GM23338 (cell line): ENCODE data around the gene LCA5. TPM values are rescaled to one million over a fixed set of nuclear protein-coding genes. Genes with fewer than 3 reads are reported as not detected.

Experiments used
- ATAC-seq: fragments of 200-7000 bp; cut with Tn5 transposase; 3 replicates; pipeline ENCODE4 v1.9.1; 2020
- DNase-seq: peaks from one replicate; pipeline ENCODE4 v3.0.0-alpha.2; 2015; ENCODE audit warnings: low spot score
- H2AFZ ChIP-seq: fragments of 200-600 bp; sonication (generic); 2 replicates; pipeline ENCODE4 v1.8.0; 2016; ENCODE audit warnings: antibody characterized with exemption, mild to moderate bottlenecking, moderate library complexity
- H3F3A ChIP-seq: fragments of 200-600 bp; sonication (generic); replicated peaks from 2 replicates; pipeline ENCODE4 v1.8.0; 2017; ENCODE audit warnings: antibody characterized with exemption, mixed run types, low read depth
- H3K27ac ChIP-seq: fragments of 200-600 bp; sonication (generic); 2 replicates; pipeline ENCODE4 v1.6.1; 2016; ENCODE audit warnings: low read depth
- H3K27me3 ChIP-seq: fragments of 200-600 bp; sonication (generic); 2 replicates; pipeline ENCODE4 v1.8.0; 2016; ENCODE audit warnings: mild to moderate bottlenecking, mixed run types, moderate library complexity; ENCODE audit not compliant: insufficient read depth
- H3K36me3 ChIP-seq: fragments of 200-600 bp; sonication (generic); 2 replicates; pipeline ENCODE4 v1.8.0; 2016; ENCODE audit warnings: mild to moderate bottlenecking; ENCODE audit not compliant: insufficient read depth
- H3K4me1 ChIP-seq: fragments of 200-600 bp; sonication (generic); 2 replicates; pipeline ENCODE4 v1.8.0; 2016; ENCODE audit warnings: mild to moderate bottlenecking, moderate library complexity; ENCODE audit not compliant: insufficient read depth
- H3K4me2 ChIP-seq: fragments of 200-600 bp; sonication (generic); 2 replicates; pipeline ENCODE4 v1.7.1; 2017; ENCODE audit warnings: mixed run types
- H3K4me3 ChIP-seq: fragments of 200-600 bp; sonication (generic); 2 replicates; pipeline ENCODE4 v1.6.1; 2016; ENCODE audit warnings: mixed run types
- H3K79me2 ChIP-seq: fragments of 200-600 bp; sonication (generic); replicated peaks from 2 replicates; pipeline ENCODE4 v1.8.0; 2017; ENCODE audit warnings: mild to moderate bottlenecking; ENCODE audit not compliant: insufficient read depth
- H3K9me2 ChIP-seq: fragments of 200-600 bp; sonication (generic); 2 replicates; pipeline ENCODE4 v1.8.0; 2017; ENCODE audit not compliant: insufficient read depth
- H4K20me1 ChIP-seq: fragments of 200-600 bp; sonication (generic); replicated peaks from 2 replicates; pipeline ENCODE4 v1.8.0; 2017; ENCODE audit warnings: mild to moderate bottlenecking; ENCODE audit not compliant: insufficient read depth
- H3K27ac Mint-ChIP-seq: 2 replicates; pipeline ENCODE4 v1.8.0; 2020; ENCODE audit warnings: inconsistent platforms, mild to moderate bottlenecking, moderate library complexity, mixed read lengths
- H3K27me3 Mint-ChIP-seq: 3 replicates; pipeline ENCODE4 v1.8.0; 2022; ENCODE audit warnings: low read depth, mild to moderate bottlenecking, moderate library complexity, mixed read lengths, inconsistent platforms; ENCODE audit not compliant: insufficient read depth, poor library complexity
- H3K36me3 Mint-ChIP-seq: 3 replicates; pipeline ENCODE4 v1.8.0; 2021; ENCODE audit warnings: low read depth, mild to moderate bottlenecking, inconsistent platforms, moderate library complexity, mixed read lengths
- H3K4me1 Mint-ChIP-seq: 3 replicates; pipeline ENCODE4 v1.8.0; 2020; ENCODE audit warnings: mild to moderate bottlenecking, inconsistent platforms, mixed read lengths
- H3K4me3 Mint-ChIP-seq: 3 replicates; pipeline ENCODE4 v1.8.0; 2021; ENCODE audit warnings: moderate library complexity, mild to moderate bottlenecking, inconsistent platforms, mixed read lengths
- H3K9me3 Mint-ChIP-seq: 3 replicates; pipeline ENCODE4 v1.8.0; 2020; ENCODE audit warnings: moderate library complexity, mild to moderate bottlenecking, inconsistent platforms, mixed read lengths
- CREB1 ChIP-seq: fragments of 250-450 bp; sonication (Bioruptor Pico); IDR thresholded peaks from 2 replicates; pipeline ENCODE4 v1.5.0; 2020; ENCODE audit warnings: low read depth, mild to moderate bottlenecking, moderate library complexity
- CTCF ChIP-seq, 2 experiments: fragments of 200-600 bp in 1 of 2; sonication (generic) in 1 of 2; conservative IDR thresholded peaks; 2 replicates each; pipeline versions ENCODE4 v1.5.1 to v1.6.1; 2016 to 2017; ENCODE audit warnings: antibody characterized with exemption in 2 of 2, low read depth in 2 of 2, mild to moderate bottlenecking in 2 of 2, moderate library complexity in 1 of 2
- ETS1 ChIP-seq: IDR thresholded peaks from 2 replicates; pipeline ENCODE4 v1.6.1; 2016; ENCODE audit warnings: antibody characterized with exemption
- EZH2 ChIP-seq: fragments of 200-600 bp; sonication (generic); IDR thresholded peaks from one replicate; pipeline ENCODE4 v1.8.0; 2017; ENCODE audit warnings: antibody characterized with exemption, mild to moderate bottlenecking, low read depth; ENCODE audit not compliant: unreplicated experiment
- EZH2phosphoT487 ChIP-seq: fragments of 200-600 bp; sonication (generic); IDR thresholded peaks from one replicate; pipeline ENCODE4 v1.8.1; 2018; ENCODE audit warnings: antibody characterized with exemption; ENCODE audit not compliant: unreplicated experiment
- JUNB ChIP-seq: IDR thresholded peaks from one replicate; pipeline ENCODE4 v1.6.1; 2016; ENCODE audit warnings: antibody characterized with exemption; ENCODE audit not compliant: unreplicated experiment
- NANOG ChIP-seq: IDR thresholded peaks from 2 replicates; pipeline ENCODE4 v1.6.1; 2016; ENCODE audit warnings: antibody characterized with exemption, borderline replicate concordance
- POLR2AphosphoS5 ChIP-seq: IDR thresholded peaks from 2 replicates; pipeline ENCODE4 v1.6.1; 2016; ENCODE audit warnings: antibody characterized with exemption, low read depth
- REST ChIP-seq: IDR thresholded peaks from one replicate; pipeline ENCODE4 v1.6.1; 2018; ENCODE audit warnings: antibody characterized with exemption; ENCODE audit not compliant: unreplicated experiment
- STAT1 ChIP-seq: IDR thresholded peaks from one replicate; pipeline ENCODE4 v1.6.1; 2016; ENCODE audit warnings: antibody characterized with exemption; ENCODE audit not compliant: unreplicated experiment
- ZNF114 ChIP-seq: fragments of 250-450 bp; sonication (Bioruptor Pico); IDR thresholded peaks from 2 replicates; pipeline ENCODE4 v1.5.0; 2020; ENCODE audit warnings: mild to moderate bottlenecking, moderate library complexity
- ZNF331 ChIP-seq: fragments of 250-450 bp; sonication (Bioruptor Pico); IDR thresholded peaks from 2 replicates; pipeline ENCODE4 v1.5.0; 2020; ENCODE audit warnings: low read depth, mild to moderate bottlenecking, moderate library complexity
- polyA plus RNA-seq: library from polyadenylated mRNA; unstranded; fragments of >200 nt; fragmentation: Nextera tagmentation; extraction: Ambion mirVana; gene quantifications from 2 replicates; pipeline ENCODE4 v1.2.1, GENCODE V29; 2016
- total RNA-seq: library from RNA; depleted of rRNA; stranded (reverse); fragments of >200 nt; shearing (Covaris generic); gene quantifications from 2 replicates; pipeline ENCODE4 v1.2.3, GENCODE V29; 2014

LCA5 gene
- total and polyA plus RNA-seq, 2 experiments from 2014 or later: 4.2 TPM

GRCh38 chr6:79554305-79554704 lies 17.1 kb upstream of the LCA5 start:
- DNase-seq (no peak), ATAC-seq (no peak)
- no peak overlapping the region for H3K4me3 ChIP-seq
- H3K4me2 ChIP-seq: no peak overlapping the region
- Mint-ChIP-seq H3K4me3 (no peak overlapping the region), H3K36me3 (no peaks in the 10 kb centered on the region), H3K27me3 (peaks cover 2% of the 10 kb centered on the region), H3K27ac (no peak overlapping the region), H3K9me3 (no peaks in the 10 kb centered on the region), H3K4me1 (peaks cover 6% of the 10 kb centered on the region)
- TF ChIP-seq ZNF114 (CRISPR knock-in tag) (no peak), POLR2AphosphoS5 (no peak), REST (no peak), STAT1 (no peak), NANOG (no peak), EZH2 (no peak)
- no peak overlapping the region for H3K27ac ChIP-seq
- no peaks in the 10 kb centered on the region for H3K79me2 ChIP-seq
- no peaks in the 10 kb centered on the region for H3K27me3 ChIP-seq
- H2AFZ ChIP-seq: no peak overlapping the region
- no peaks in the 10 kb centered on the region for H3K36me3 ChIP-seq
- no peaks in the 10 kb centered on the region for H4K20me1 ChIP-seq
- no peaks in the 10 kb centered on the region for H3F3A ChIP-seq
- no peaks in the 10 kb centered on the region for H3K9me2 ChIP-seq
- H3K4me1 ChIP-seq: no peaks in the 10 kb centered on the region

GRCh38 chr6:79551401-79551800 lies 14.2 kb upstream of the LCA5 start:
- Histone ChIP-seq H3K36me3 (no peaks in the 10 kb centered on the region), H3F3A (no peaks in the 10 kb centered on the region), H3K4me2 (no peak overlapping the region), H3K4me1 (no peaks in the 10 kb centered on the region), H3K9me2 (no peaks in the 10 kb centered on the region), H3K27ac (no peak overlapping the region), H3K79me2 (no peaks in the 10 kb centered on the region), H3K27me3 (no peaks in the 10 kb centered on the region), H4K20me1 (no peaks in the 10 kb centered on the region), H2AFZ (no peak overlapping the region), H3K4me3 (no peak overlapping the region)
- H3K36me3 Mint-ChIP-seq: no peaks in the 10 kb centered on the region
- ATAC-seq: no peak
- no peak overlapping the region for H3K4me3 Mint-ChIP-seq
- no peak for TF ChIP-seq EZH2
- no peak for TF ChIP-seq CTCF (conservative IDR thresholded peaks at IDR 0.05; ENCODE audit: low read depth in 2 of 2)
- TF ChIP-seq NANOG: no peak
- TF ChIP-seq STAT1: no peak
- no peak for TF ChIP-seq JUNB
- TF ChIP-seq REST: no peak
- TF ChIP-seq ZNF331: no peak
- no peak for TF ChIP-seq ETS1
- TF ChIP-seq ZNF114 (CRISPR knock-in tag): no peak
- no peak for TF ChIP-seq EZH2phosphoT487
- no peak for TF ChIP-seq CREB1 (CRISPR knock-in tag)
- H3K9me3 Mint-ChIP-seq: no peaks in the 10 kb centered on the region
- peaks cover 2% of the 10 kb centered on the region for H3K27me3 Mint-ChIP-seq
- H3K27ac Mint-ChIP-seq: no peak overlapping the region
- H3K4me1 Mint-ChIP-seq: peaks cover 7% of the 10 kb centered on the region
- DNase-seq: no peak
